ENCODE data around the gene CEP350.

CEP350 gene

DNA sequence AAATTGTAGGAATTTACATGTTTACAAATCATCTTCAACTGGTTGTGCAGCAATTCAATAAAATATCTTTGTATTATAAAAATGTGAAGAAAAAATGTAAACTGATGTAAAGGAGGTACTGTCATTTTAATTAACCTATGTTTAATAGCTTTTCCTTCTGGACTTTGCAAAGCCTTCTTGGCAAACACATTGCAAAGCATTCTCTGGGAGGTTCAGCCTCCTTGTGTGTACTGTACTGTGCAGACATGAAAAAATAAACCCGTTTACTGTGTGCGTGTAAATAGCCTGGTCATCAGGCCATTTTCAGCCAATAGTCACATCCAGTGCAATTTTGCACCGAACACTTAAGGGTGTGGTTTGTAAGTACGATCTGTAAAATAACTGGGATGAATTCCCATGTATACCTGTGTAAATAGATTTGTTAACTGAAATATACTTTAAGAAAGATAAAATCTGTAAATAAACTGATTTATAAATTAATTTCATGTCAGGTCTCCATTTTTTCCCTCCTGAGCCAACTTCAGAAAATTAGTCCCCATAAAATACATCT is 159.9 kb downstream of the CEP350 start:
- no peak overlapping the region for H3K9ac ChIP-seq
- no peak overlapping the region for H3K4me2 ChIP-seq
- H3K27ac ChIP-seq, result no peak overlapping the region
- H3K36me3 ChIP-seq (ENCODE audit: insufficient read depth), result no peaks in the 10 kb centered on the region
- H4K20me1 ChIP-seq (ENCODE audit: insufficient read depth), result no peaks in the 10 kb centered on the region
- no peaks in the 10 kb centered on the region for H3K4me1 ChIP-seq (ENCODE audit: low read depth, poor library complexity, severe bottlenecking)
- H3K27me3 ChIP-seq (ENCODE audit: insufficient read depth, low read depth), result no peaks in the 10 kb centered on the region
- TF ChIP-seq, protein P1, sequence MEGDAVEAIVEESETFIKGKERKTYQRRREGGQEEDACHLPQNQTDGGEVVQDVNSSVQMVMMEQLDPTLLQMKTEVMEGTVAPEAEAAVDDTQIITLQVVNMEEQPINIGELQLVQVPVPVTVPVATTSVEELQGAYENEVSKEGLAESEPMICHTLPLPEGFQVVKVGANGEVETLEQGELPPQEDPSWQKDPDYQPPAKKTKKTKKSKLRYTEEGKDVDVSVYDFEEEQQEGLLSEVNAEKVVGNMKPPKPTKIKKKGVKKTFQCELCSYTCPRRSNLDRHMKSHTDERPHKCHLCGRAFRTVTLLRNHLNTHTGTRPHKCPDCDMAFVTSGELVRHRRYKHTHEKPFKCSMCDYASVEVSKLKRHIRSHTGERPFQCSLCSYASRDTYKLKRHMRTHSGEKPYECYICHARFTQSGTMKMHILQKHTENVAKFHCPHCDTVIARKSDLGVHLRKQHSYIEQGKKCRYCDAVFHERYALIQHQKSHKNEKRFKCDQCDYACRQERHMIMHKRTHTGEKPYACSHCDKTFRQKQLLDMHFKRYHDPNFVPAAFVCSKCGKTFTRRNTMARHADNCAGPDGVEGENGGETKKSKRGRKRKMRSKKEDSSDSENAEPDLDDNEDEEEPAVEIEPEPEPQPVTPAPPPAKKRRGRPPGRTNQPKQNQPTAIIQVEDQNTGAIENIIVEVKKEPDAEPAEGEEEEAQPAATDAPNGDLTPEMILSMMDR (conservative IDR thresholded peaks at IDR 0.05; ENCODE audit: low read depth, low read length), result no peak
- no peaks in the 10 kb centered on the region for H3K79me2 ChIP-seq (ENCODE audit: insufficient read depth, low read depth)
- H2AFZ ChIP-seq (ENCODE audit: low read depth), result no peak overlapping the region
- no peak overlapping the region for H3K4me3 ChIP-seq (IDR thresholded peaks at IDR 0.05; ENCODE audit: insufficient read depth, low read depth, low read length)

DNA sequence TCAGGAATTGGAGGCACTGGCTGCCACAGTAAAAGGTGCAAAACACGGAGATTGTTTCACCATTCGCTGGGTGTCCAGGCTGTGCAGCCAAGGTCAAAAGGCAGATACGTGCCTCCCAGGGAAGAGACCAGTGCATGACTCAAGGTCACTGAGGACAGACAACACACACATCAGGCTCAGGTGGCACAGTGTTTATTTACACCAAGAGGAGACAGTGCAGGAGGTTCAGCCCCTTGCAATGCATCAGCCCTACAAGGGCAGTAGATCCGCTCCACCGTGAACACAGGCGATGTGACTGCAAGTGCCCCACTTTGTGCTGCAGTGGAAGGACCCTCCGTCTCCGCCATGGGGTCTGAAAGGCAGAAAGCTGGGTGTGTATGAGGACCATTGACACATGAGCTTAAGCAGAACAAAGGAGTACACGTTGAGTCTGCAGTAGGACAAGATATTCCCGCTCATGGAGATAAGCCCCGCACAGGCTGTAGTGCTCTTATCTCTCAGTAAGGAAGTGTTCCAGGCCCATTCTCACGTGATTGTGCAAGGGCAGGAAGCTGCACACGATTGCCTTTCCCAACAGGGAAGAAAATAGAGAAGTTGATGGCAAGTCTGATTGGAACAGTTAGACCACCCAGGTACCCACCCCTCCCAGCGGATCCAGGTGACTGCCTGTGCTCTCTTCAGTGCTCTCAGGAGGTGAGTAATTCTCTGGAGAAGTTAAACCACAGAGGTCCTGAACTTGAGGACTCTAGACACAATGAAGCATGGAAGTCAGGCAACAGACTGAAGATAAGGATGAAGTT is 162.6 kb downstream of the CEP350 start:
- no peaks in the 10 kb centered on the region for H3K79me2 ChIP-seq (ENCODE audit: insufficient read depth, low read depth)
- H3K4me1 ChIP-seq (ENCODE audit: low read depth, poor library complexity, severe bottlenecking), result no peaks in the 10 kb centered on the region
- TF ChIP-seq, protein P1 (conservative IDR thresholded peaks at IDR 0.05; ENCODE audit: low read depth, low read length), result no peak
- H3K36me3 ChIP-seq (ENCODE audit: insufficient read depth), result no peaks in the 10 kb centered on the region
- no peak overlapping the region for H3K9ac ChIP-seq
- H2AFZ ChIP-seq (ENCODE audit: low read depth), result no peak overlapping the region
- H4K20me1 ChIP-seq (ENCODE audit: insufficient read depth), result no peaks in the 10 kb centered on the region
- no peak overlapping the region for H3K27ac ChIP-seq
- no peak overlapping the region for H3K4me2 ChIP-seq
- no peaks in the 10 kb centered on the region for H3K27me3 ChIP-seq (ENCODE audit: insufficient read depth, low read depth)
- no peak overlapping the region for H3K4me3 ChIP-seq (IDR thresholded peaks at IDR 0.05; ENCODE audit: insufficient read depth, low read depth, low read length)

DNA sequence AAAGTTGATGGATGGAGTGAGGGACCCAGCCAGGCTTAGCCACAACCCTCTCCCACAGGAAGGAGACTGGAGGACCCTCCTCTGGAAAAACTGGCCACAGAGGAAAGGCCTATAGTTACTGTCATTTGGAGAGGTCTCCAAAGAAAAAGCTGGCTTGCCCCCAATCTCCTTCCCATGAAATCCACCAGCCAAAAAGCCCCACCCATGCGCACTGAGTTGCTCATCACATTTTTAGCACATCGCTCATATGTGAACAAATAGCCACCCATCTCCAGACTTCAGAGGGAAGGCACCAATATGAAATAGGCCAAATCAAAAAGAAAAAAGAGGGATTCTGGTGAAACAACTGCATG is 163.1 kb downstream of the CEP350 start:
- H2AFZ ChIP-seq (ENCODE audit: low read depth), result no peak overlapping the region
- no peak overlapping the region for H3K4me3 ChIP-seq (IDR thresholded peaks at IDR 0.05; ENCODE audit: insufficient read depth, low read depth, low read length)
- H3K4me2 ChIP-seq, result no peak overlapping the region
- TF ChIP-seq, protein P1 (conservative IDR thresholded peaks at IDR 0.05; ENCODE audit: low read depth, low read length), result no peak
- no peaks in the 10 kb centered on the region for H4K20me1 ChIP-seq (ENCODE audit: insufficient read depth)
- no peak overlapping the region for H3K9ac ChIP-seq
- no peaks in the 10 kb centered on the region for H3K4me1 ChIP-seq (ENCODE audit: low read depth, poor library complexity, severe bottlenecking)
- H3K36me3 ChIP-seq (ENCODE audit: insufficient read depth), result no peaks in the 10 kb centered on the region
- no peaks in the 10 kb centered on the region for H3K79me2 ChIP-seq (ENCODE audit: insufficient read depth, low read depth)
- no peaks in the 10 kb centered on the region for H3K27me3 ChIP-seq (ENCODE audit: insufficient read depth, low read depth)
- no peak overlapping the region for H3K27ac ChIP-seq

DNA sequence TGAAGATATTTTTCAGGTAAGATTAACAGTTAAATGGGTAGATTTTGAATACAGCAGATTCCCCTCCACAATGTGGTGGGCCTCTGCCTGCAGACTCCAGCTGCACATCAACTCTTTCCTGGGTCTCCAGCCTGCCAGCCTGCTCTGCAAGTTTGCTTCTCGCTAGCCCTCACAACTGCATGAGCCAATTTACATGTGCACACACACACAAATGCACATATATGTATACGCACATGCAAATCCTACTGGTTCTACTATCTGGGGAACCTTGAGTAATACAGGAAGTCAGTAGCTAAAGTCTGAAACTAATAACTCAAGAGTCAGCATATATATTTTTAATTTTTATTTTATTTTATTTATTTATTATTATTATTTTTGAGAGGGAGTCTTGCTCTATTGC is 165.2 kb downstream of the CEP350 start:
- TF ChIP-seq, protein P1 (conservative IDR thresholded peaks at IDR 0.05; ENCODE audit: low read depth, low read length), result no peak
- Histone ChIP-seq H3K4me3 (IDR thresholded peaks at IDR 0.05; ENCODE audit: insufficient read depth, low read depth, low read length) (no peak overlapping the region), H3K79me2 (ENCODE audit: insufficient read depth, low read depth) (no peaks in the 10 kb centered on the region), H3K27me3 (ENCODE audit: insufficient read depth, low read depth) (no peaks in the 10 kb centered on the region), H2AFZ (ENCODE audit: low read depth) (no peak overlapping the region), H3K4me2 (no peak overlapping the region), H3K27ac (no peak overlapping the region), H3K36me3 (ENCODE audit: insufficient read depth) (no peaks in the 10 kb centered on the region), H3K4me1 (ENCODE audit: low read depth, poor library complexity, severe bottlenecking) (no peaks in the 10 kb centered on the region), H3K9ac (no peak overlapping the region), H4K20me1 (ENCODE audit: insufficient read depth) (no peaks in the 10 kb centered on the region)

All from KMS-11 (cell line).